IMR-90 (cell line): Measurements from ENCODE around the gene WHRN. TPM values are rescaled to one million over a fixed set of nuclear protein-coding genes. Genes with fewer than 3 reads are reported as not detected.

Experiments
- ATAC-seq: fragments of 200-7000 bp; cut with Tn5 transposase; 2 replicates; pipeline ENCODE4 v1.9.1; 2020; ENCODE audit warnings: low read depth, mild to moderate bottlenecking, moderate library complexity
- BruUV-seq: library from RNA; stranded (reverse); fragments of 400-500 nt; replicated peaks from 2 replicates; lab custom pipeline; 2021; lab: Mats Ljungman, UMichigan
- CTCF ChIA-PET: fragments of 300-600 bp; formaldehyde crosslinking; extraction: SDS; loops from one replicate; lab custom pipeline; 2021; ENCODE audit warnings: antibody characterized with exemption; lab: Yijun Ruan, JAX
- POLR2A ChIA-PET: fragments of 300-600 bp; sonication (Branson Sonifier 250); formaldehyde crosslinking; loops from one replicate; lab custom pipeline; 2022; ENCODE audit warnings: antibody characterized with exemption; ENCODE audit not compliant: unreplicated experiment; lab: Charles Lee
- DNase-seq: peaks from one replicate; pipeline ENCODE4 v3.0.0; 2013
- H2AFZ ChIP-seq: replicated peaks from 2 replicates; pipeline ENCODE3; 2013; ENCODE audit warnings: low read length, mild to moderate bottlenecking; ENCODE audit not compliant: poor library complexity
- H2AK5ac ChIP-seq: 2 replicates; pipeline ENCODE4 v1.6.1; 2013; ENCODE audit warnings: low read depth, low read length, inconsistent platforms
- H2AK9ac ChIP-seq: replicated peaks from 2 replicates; pipeline ENCODE3; 2013; ENCODE audit warnings: mild to moderate bottlenecking, low read depth, low read length, moderate library complexity; ENCODE audit not compliant: poor library complexity
- H2BK120ac ChIP-seq: 2 replicates; pipeline ENCODE4 v1.6.1; 2013; ENCODE audit warnings: low read depth, low read length, inconsistent platforms
- H2BK15ac ChIP-seq: 3 replicates; pipeline ENCODE4 v1.6.1; 2013; ENCODE audit warnings: low read depth, low read length, inconsistent platforms
- H2BK20ac ChIP-seq: 2 replicates; pipeline ENCODE4 v1.6.1; 2013; ENCODE audit warnings: low read depth, mild to moderate bottlenecking, inconsistent platforms, low read length, moderate library complexity
- H2BK5ac ChIP-seq: 2 replicates; pipeline ENCODE4 v1.6.1; 2013; ENCODE audit warnings: mild to moderate bottlenecking, low read depth, low read length, inconsistent platforms; ENCODE audit not compliant: poor library complexity, severe bottlenecking
- H3K14ac ChIP-seq: replicated peaks from 2 replicates; pipeline ENCODE4 v1.6.1; 2013; ENCODE audit warnings: low read depth, low read length, inconsistent platforms
- H3K18ac ChIP-seq: 2 replicates; pipeline ENCODE4 v1.6.1; 2013; ENCODE audit warnings: low read depth, low read length, control low read depth
- H3K23ac ChIP-seq: 2 replicates; pipeline ENCODE4 v1.6.1; 2013; ENCODE audit warnings: low read depth, low read length, inconsistent platforms
- H3K27ac ChIP-seq: 2 replicates; pipeline ENCODE4 v1.5.1; 2013; ENCODE audit warnings: mild to moderate bottlenecking, control low read depth, low read length; ENCODE audit not compliant: insufficient read depth
- H3K27me3 ChIP-seq: 2 replicates; pipeline ENCODE4 v1.6.1; 2013; ENCODE audit warnings: low read length; ENCODE audit not compliant: control insufficient read depth, insufficient read depth
- H3K36me3 ChIP-seq: 2 replicates; pipeline ENCODE4 v1.6.1; 2013; ENCODE audit warnings: low read length, mixed read lengths; ENCODE audit not compliant: control insufficient read depth, insufficient read depth
- H3K4ac ChIP-seq: 2 replicates; pipeline ENCODE4 v1.6.1; 2013; ENCODE audit warnings: low read depth, low read length, inconsistent platforms
- H3K4me1 ChIP-seq: 2 replicates; pipeline ENCODE4 v1.6.1; 2013; ENCODE audit warnings: low read length, mixed read lengths; ENCODE audit not compliant: control insufficient read depth, insufficient read depth
- H3K4me2 ChIP-seq: 2 replicates; pipeline ENCODE4 v1.6.1; 2013; ENCODE audit warnings: low read depth, mild to moderate bottlenecking, control low read depth, low read length, moderate library complexity
- H3K4me3 ChIP-seq: 2 replicates; pipeline ENCODE4 v1.5.1; 2013; ENCODE audit warnings: low read depth, mild to moderate bottlenecking, control low read depth, low read length, moderate library complexity; ENCODE audit not compliant: insufficient read depth
- H3K56ac ChIP-seq: 2 replicates; pipeline ENCODE4 v1.6.1; 2013; ENCODE audit warnings: low read length, inconsistent platforms; ENCODE audit not compliant: insufficient read depth; ENCODE audit errors: extremely low read depth
- H3K79me1 ChIP-seq, 2 experiments: 2 replicates each; pipeline ENCODE4 v1.6.1; 2013; ENCODE audit warnings: low read length in 2 of 2, inconsistent platforms in 1 of 2, low read depth in 1 of 2
- H3K9ac ChIP-seq: 2 replicates; pipeline ENCODE4 v1.6.1; 2013; ENCODE audit warnings: low read depth, low read length, control low read depth
- H3K9me1 ChIP-seq: 2 replicates; pipeline ENCODE4 v1.6.1; 2013; ENCODE audit warnings: low read length, inconsistent platforms; ENCODE audit not compliant: insufficient read depth
- H3K9me3 ChIP-seq: 2 replicates; pipeline ENCODE4 v1.6.1; 2013; ENCODE audit warnings: low read length; ENCODE audit not compliant: control insufficient read depth, insufficient read depth
- H4K20me1 ChIP-seq: 2 replicates; pipeline ENCODE4 v1.6.1; 2013; ENCODE audit warnings: low read length, inconsistent platforms; ENCODE audit not compliant: insufficient read depth
- H4K5ac ChIP-seq: 2 replicates; pipeline ENCODE4 v1.6.1; 2013; ENCODE audit warnings: mild to moderate bottlenecking, low read depth, low read length, control low read depth
- H4K8ac ChIP-seq, 2 experiments: 2 replicates each; pipeline ENCODE4 v1.6.1; 2013; ENCODE audit warnings: low read depth in 2 of 2, low read length in 2 of 2, control low read depth in 1 of 2, inconsistent platforms in 1 of 2
- H4K91ac ChIP-seq: 2 replicates; pipeline ENCODE4 v1.6.1; 2013; ENCODE audit warnings: low read depth, low read length, inconsistent platforms; ENCODE audit not compliant: insufficient read depth
- CEBPB ChIP-seq: IDR thresholded peaks from 2 replicates; pipeline ENCODE4 v1.6.1; 2012; ENCODE audit warnings: low read depth, low read length, improper control_type of control experiment
- MAZ ChIP-seq: IDR thresholded peaks from 2 replicates; pipeline ENCODE4 v1.6.1; 2012; ENCODE audit warnings: low read depth, mild to moderate bottlenecking, low read length, improper control_type of control experiment, moderate library complexity, borderline replicate concordance
- RCOR1 ChIP-seq: IDR thresholded peaks from 2 replicates; pipeline ENCODE4 v1.6.1; 2012; ENCODE audit warnings: mild to moderate bottlenecking, low read length, improper control_type of control experiment; ENCODE audit not compliant: insufficient replicate concordance
- WGBS, 2 experiments: methylation state at CpG; one replicate each; pipeline versions ENCODE4 v1.1.5 to v1.1.7; 2013; ENCODE audit warnings: missing lambda C conversion rate in 2 of 2; ENCODE audit not compliant: insufficient read length in 1 of 2; ENCODE audit errors: extremely low coverage in 2 of 2; 5-methylcytosine and 5-hydroxymethylcytosine counted together
- dilution Hi-C: fragments of 300-500 bp; cut with HindIII; formaldehyde crosslinking; loops from one replicate; pipeline ENCODE4 v1.14.3; 2018; ENCODE audit warnings: low sequenced_read_pairs; ENCODE audit not compliant: unreplicated experiment
- in situ Hi-C: fragments of 300-500 bp; cut with MboI; formaldehyde crosslinking; loops from 3 replicates; pipeline ENCODE4 v1.14.3; 2019; ENCODE audit warnings: low sequenced_read_pairs, inconsistent platforms, mixed read lengths
- intact Hi-C: fragments of 100-400 bp; cut with micrococcal nuclease; formaldehyde crosslinking; loops from 2 replicates; pipeline ENCODE4 v1.10.0; 2022
- polyA plus RNA-seq, 3 experiments: library from polyadenylated mRNA; depleted of rRNA; stranded (reverse); fragments of >200 nt; gene quantifications; 2 replicates each; pipeline ENCODE4 v1.2.3, GENCODE V29; 2012; ENCODE audit warnings: low replicate concordance in 1 of 3
- total RNA-seq: library from RNA; depleted of rRNA; stranded (reverse); fragments of >200 nt; gene quantifications from 2 replicates; pipeline ENCODE4 v1.2.3, GENCODE V29; 2012
- TF ChIP-seq, protein P1 (sequence below): fragments of 150-350 bp; IDR thresholded peaks from 2 replicates; pipeline ENCODE4 v1.6.1; 2016; ENCODE audit warnings: low read depth, mild to moderate bottlenecking, low read length, moderate library complexity, borderline replicate concordance

WHRN gene
- total and polyA plus RNA-seq, 2 of the 4 experiments (the other 2 are of a cell fraction): 0.18 to 2.6 TPM

DNA sequence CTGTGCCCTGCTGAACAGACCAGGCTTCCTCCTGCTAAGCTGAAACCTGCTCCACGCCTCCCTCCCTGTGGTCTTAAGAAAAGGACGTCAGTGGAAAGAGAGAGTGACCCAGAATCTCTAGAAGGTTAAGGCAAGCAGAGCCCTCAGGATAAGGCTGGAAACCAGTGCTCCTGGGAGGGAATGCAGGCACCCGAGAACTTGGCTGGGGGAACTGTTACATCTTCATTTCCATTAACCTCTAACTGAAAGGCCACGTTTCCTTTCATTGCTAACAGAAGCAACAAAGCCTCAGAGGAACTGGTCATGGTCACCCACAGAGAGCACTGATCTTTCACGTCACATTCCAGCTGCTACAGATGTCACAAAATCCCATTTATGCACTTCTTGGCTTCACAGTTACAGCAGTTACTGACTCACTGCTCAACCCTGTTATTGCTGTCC, 91.4 kb downstream of the WHRN start:
- no peaks in the 10 kb centered on the region for H3K36me3 ChIP-seq
- no peaks in the 10 kb centered on the region for H3K9me3 ChIP-seq
- H4K5ac ChIP-seq: no peak overlapping the region
- H3K14ac ChIP-seq: peak overlapping the region; percentile 61; the same call in 1 of the 2 replicates
- no peak overlapping the region for H3K23ac ChIP-seq
- H4K91ac ChIP-seq: no peak overlapping the region
- CTCF ChIA-PET: interaction anchor here (2.9 kb wide), 1 partner anchor 8 kb away, joined by 12 read pairs; no protein-coding TSS in a partner anchor
- in situ Hi-C loops (loop anchor here (10.0 kb wide), 1 partner anchor 601 kb away; no protein-coding TSS in a partner anchor), dilution Hi-C loops (no loop called here), intact Hi-C loops (no loop called here)
- H3K56ac ChIP-seq: no peak overlapping the region
- no CpG with 5 or more reads among the region's 5 CpGs for WGBS, 2 experiments
- 0 out of 2 replicates have a peak overlapping the region, but pooled peaks have one; percentile 2 for H3K4me2 ChIP-seq
- H3K9ac ChIP-seq: no peak overlapping the region
- ATAC-seq: peak; percentile 64
- H2AFZ ChIP-seq: peak overlapping the region; percentile 68
- POLR2A ChIA-PET: no interaction called here
- 0 out of 2 replicates have a peak, but pooled peaks cover 4% of the 10 kb centered on the region for H4K20me1 ChIP-seq
- peak overlapping the region; percentile 44 for H2AK9ac ChIP-seq
- H2BK20ac ChIP-seq: no peak overlapping the region; the same call in 1 of the 2 replicates
- no TSS peak for BruUV-seq
- H2BK120ac ChIP-seq: no peak overlapping the region
- no peak overlapping the region for H2BK5ac ChIP-seq
- DNase-seq: peak; percentile 88
- H2BK15ac ChIP-seq: no peak overlapping the region
- H4K8ac ChIP-seq: no peak overlapping the region
- 0 out of 2 replicates have a peak, but pooled peaks have one; percentile 10 for TF ChIP-seq MAZ
- TF ChIP-seq, protein P1, sequence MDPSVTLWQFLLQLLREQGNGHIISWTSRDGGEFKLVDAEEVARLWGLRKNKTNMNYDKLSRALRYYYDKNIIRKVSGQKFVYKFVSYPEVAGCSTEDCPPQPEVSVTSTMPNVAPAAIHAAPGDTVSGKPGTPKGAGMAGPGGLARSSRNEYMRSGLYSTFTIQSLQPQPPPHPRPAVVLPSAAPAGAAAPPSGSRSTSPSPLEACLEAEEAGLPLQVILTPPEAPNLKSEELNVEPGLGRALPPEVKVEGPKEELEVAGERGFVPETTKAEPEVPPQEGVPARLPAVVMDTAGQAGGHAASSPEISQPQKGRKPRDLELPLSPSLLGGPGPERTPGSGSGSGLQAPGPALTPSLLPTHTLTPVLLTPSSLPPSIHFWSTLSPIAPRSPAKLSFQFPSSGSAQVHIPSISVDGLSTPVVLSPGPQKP: no peak
- TF ChIP-seq CEBPB: peak; percentile 9; the same call in 1 of the 2 replicates
- no peak for TF ChIP-seq RCOR1
- no peak overlapping the region for H3K4me3 ChIP-seq
- H3K79me1 ChIP-seq: no peaks in the 10 kb centered on the region
- H3K18ac ChIP-seq: no peak overlapping the region
- H3K9me1 ChIP-seq: peaks cover 8% of the 10 kb centered on the region; the same call in 1 of the 2 replicates
- H3K4me1 ChIP-seq: peaks cover 15% of the 10 kb centered on the region; the same call in 1 of the 2 replicates
- H2AK5ac ChIP-seq: peak overlapping the region; percentile 65
- peak overlapping the region; percentile 0 for H3K4ac ChIP-seq
- no peak overlapping the region for H3K27ac ChIP-seq
- H3K27me3 ChIP-seq: peaks cover 12% of the 10 kb centered on the region
